Cardiac fibroblast (primary cell): ENCODE results near the gene ADGRV1.

Experiments used
- DNase-seq, 2 donors: peaks; one replicate each; pipeline versions ENCODE4 v3.0.0 to v3.0.0-alpha.2; 2010; ENCODE audit warnings: low read depth in 2 of 2
- H3K4me3 ChIP-seq, 2 donors: replicated peaks in 1 of 2; 1 replicate in 1 of 2; 2 replicates in 1 of 2; pipeline ENCODE4 v1.5.1; 2011; ENCODE audit warnings: low read depth in 2 of 2, low read length in 2 of 2, mild to moderate bottlenecking in 2 of 2, moderate library complexity in 1 of 2
- TF ChIP-seq, protein P1 (sequence below): IDR thresholded peaks from one replicate; pipeline ENCODE4 v1.5.1; 2011; ENCODE audit warnings: low read depth, mild to moderate bottlenecking, low read length, inconsistent platforms

ADGRV1 gene

DNA sequence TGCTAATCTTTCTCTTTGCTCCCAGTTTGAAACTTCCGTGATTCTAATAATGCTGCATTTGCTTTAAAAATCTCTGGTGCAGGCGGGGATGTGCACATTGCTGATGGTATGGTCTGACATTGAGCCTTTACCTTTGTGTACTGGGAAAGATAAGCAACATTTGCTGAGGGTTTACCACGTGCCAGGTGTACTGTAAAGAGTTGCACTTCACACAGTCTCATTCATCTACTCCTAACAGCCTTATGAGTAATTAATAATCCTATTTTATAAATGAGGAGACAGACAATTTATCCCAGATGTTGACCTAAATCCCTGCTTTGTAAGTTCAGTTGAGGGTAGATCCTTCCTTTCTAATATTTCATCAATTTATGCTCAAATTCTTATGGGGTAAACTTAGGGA, 726 bp upstream of the ADGRV1 start:
- TF ChIP-seq, protein P1, sequence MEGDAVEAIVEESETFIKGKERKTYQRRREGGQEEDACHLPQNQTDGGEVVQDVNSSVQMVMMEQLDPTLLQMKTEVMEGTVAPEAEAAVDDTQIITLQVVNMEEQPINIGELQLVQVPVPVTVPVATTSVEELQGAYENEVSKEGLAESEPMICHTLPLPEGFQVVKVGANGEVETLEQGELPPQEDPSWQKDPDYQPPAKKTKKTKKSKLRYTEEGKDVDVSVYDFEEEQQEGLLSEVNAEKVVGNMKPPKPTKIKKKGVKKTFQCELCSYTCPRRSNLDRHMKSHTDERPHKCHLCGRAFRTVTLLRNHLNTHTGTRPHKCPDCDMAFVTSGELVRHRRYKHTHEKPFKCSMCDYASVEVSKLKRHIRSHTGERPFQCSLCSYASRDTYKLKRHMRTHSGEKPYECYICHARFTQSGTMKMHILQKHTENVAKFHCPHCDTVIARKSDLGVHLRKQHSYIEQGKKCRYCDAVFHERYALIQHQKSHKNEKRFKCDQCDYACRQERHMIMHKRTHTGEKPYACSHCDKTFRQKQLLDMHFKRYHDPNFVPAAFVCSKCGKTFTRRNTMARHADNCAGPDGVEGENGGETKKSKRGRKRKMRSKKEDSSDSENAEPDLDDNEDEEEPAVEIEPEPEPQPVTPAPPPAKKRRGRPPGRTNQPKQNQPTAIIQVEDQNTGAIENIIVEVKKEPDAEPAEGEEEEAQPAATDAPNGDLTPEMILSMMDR: no peak
- no peak overlapping the region for H3K4me3 ChIP-seq
- DNase-seq: no peak

DNA sequence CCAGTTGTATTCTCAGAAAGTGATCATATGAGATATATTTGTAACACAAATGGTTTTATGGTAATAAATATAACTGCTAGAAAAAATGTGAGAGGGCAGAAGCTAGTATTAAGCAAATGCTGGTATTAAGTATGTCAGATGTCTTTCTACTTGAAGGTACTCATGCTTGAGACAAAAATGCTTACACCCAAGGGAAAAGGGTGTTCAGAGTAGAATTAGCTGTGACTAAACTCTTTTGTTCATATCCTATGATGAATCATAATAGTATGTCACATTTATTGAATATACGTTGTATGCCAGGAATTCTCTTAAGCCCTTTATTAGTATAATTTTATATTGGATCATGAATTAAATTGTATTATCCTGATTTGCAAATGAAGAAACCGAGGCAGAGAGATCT, 2.2 kb downstream of the ADGRV1 start:
- TF ChIP-seq, protein P1: no peak
- H3K4me3 ChIP-seq: no peak overlapping the region
- peak in 1 of 2 donors; percentile 30 for DNase-seq

DNA sequence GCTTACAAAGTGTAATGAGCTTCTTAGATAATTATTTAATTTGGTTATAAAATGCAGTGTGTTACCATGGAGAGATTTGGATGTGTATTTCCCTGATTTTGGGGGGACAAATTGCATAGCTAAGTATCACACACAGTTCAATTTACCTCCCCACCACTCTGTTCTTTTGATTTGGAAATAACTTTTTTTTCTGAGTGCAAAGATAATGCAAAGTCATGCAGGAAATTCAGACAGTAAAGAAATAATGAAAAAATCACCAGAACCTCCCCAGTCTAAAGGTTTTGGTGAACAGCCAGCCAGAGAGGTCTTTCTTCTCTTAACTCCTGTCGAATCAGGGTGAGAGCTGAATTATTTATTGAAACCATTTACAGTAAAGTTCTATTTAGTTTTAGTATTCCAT, 3.2 kb downstream of the ADGRV1 start:
- TF ChIP-seq, protein P1: no peak
- H3K4me3 ChIP-seq: no peak overlapping the region
- DNase-seq: no peak

DNA sequence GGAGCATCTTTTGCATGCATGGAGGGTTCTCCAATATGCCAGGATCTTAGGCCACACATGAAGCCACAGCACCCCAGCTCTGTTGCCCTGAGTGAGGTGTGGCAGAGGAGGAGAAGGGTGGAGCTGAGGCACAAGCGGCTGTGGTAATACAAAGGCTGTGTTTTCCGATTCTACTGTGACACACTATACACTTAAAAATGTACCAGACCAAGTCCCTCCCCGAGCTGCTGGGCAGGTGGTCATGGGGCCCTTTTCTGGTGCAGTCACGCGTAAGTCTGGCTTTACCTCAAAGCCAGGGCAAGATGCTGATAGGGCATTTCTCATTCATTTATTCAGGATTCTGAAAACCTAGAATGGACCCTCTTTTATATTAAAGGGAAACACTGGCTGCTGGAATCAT, 3.7 kb downstream of the ADGRV1 start:
- H3K4me3 ChIP-seq: no peak overlapping the region
- no peak for DNase-seq
- TF ChIP-seq, protein P1: no peak

DNA sequence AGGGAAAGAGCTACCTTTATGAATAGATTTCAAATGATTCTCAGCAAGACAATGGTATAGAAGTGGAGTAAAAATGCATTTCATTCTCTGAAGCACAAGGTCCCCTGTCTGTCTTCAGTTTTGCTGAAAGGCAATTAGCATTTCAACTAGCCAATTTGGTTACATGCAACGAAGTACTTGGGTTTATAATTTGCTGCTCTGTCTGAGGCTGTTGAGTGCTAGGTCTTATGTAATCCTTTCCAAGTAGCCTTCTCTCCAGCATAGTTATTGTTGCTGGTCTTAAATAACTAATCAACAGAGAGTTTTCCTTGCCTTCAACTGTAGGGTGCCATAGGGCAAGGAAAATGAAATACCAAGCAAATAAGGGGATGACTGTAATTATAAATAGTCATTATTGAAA, 4.5 kb downstream of the ADGRV1 start:
- no peak overlapping the region for H3K4me3 ChIP-seq
- DNase-seq: no peak
- TF ChIP-seq, protein P1: no peak

DNA sequence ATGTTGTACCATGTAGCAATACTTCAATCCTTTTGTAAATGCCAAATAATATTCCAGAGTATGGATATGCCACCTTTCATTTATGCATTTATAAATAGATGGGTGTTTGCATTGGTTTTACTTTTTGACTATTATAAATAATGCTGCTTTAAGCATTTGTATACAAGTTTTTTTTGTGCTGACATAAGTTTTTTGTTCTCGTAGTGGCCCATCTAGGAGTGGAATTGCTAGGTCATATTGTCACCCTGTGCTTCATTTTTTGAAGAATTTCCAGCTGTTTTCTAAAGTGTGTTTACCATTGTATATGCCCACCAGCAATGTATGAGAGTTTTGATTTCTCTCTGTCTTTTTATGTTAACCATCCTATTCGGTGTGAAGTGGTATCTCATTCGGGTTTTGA, 6.9 kb downstream of the ADGRV1 start:
- DNase-seq: no peak
- H3K4me3 ChIP-seq: no peak overlapping the region
- TF ChIP-seq, protein P1: no peak

DNA sequence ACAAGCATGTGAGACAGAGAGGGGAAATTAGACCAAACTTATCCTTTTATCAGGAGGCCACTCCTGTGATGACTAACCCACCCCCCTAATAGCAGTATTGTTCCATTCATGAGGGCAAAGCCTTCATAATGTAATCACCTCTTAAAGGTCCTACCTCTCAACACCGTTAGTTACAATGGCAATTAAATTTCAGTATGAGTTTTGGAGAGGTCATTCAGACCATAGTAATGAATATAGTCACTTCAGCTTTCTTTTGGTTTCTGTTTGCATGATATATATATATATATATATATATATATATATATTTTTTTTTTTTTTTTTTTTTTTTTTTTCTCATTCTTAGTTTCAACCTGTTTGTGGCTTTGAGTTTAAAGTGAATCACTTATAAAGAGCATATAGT, 10.5 kb downstream of the ADGRV1 start:
- no peak overlapping the region for H3K4me3 ChIP-seq
- TF ChIP-seq, protein P1: no peak
- no peak for DNase-seq
